ENCODE data around the gene ARHGAP10. TPM values are rescaled to one million over a fixed set of nuclear protein-coding genes. Genes with fewer than 3 reads are reported as not detected.
"Not testable (repeated sequence)": the region's sequence is repeated elsewhere in the genome, so short reads cannot be mapped to it uniquely, and the experiment has no call there.

ARHGAP10 gene
- total RNA-seq, 4 donors from 2014 or later: 153 to 404 (median 215) TPM

GRCh38 chr4:147994491-147995385 lies 262.9 kb downstream of the ARHGAP10 start:
- WGBS, 2 donors (ENCODE audit: low coverage in 1 of 2): 77 to 90% methylated on average over 10 of the region's 10 CpGs
- no peak for TF ChIP-seq CTCF (IDR thresholded peaks at IDR 0.05)
- no peak for TF ChIP-seq POLR2AphosphoS5 (IDR thresholded peaks at IDR 0.05)
- TF ChIP-seq POLR2A (IDR thresholded peaks at IDR 0.05): no peak
- no peak for TF ChIP-seq EP300 (IDR thresholded peaks at IDR 0.05)
- ATAC-seq: no peak
- Histone ChIP-seq H3K4me1 (peaks cover 4 to 76% (median 15%) of the 10 kb centered on the region in 3 donors), H3K9me3 (no peaks in the 10 kb centered on the region), H3K36me3 (peaks cover 0 to 20% of the 10 kb centered on the region in 2 donors), H3K27ac (no peak overlapping the region), H3K4me3 (no peak overlapping the region), H3K27me3 (no peaks in the 10 kb centered on the region)

GRCh38 chr4:147996859-147997258 lies 265.0 kb downstream of the ARHGAP10 start:
- Histone ChIP-seq H3K4me3 (no peak overlapping the region), H3K27me3 (no peaks in the 10 kb centered on the region), H3K27ac (peak overlapping the region in 1 of 4 donors; percentile 53), H3K4me1 (peaks cover 0 to 57% (median 8%) of the 10 kb centered on the region in 3 donors), H3K36me3 (peaks cover 0 to 18% of the 10 kb centered on the region in 2 donors), H3K9me3 (no peaks in the 10 kb centered on the region)
- WGBS, 2 donors (ENCODE audit: low coverage in 1 of 2): 20 to 34% methylated on average over 1 to 3 of the region's 3 CpGs
- peak; percentile 36 for ATAC-seq
- TF ChIP-seq POLR2AphosphoS5 (IDR thresholded peaks at IDR 0.05) (no peak), POLR2A (IDR thresholded peaks at IDR 0.05) (no peak), EP300 (IDR thresholded peaks at IDR 0.05) (no peak), CTCF (IDR thresholded peaks at IDR 0.05) (no peak)

GRCh38 chr4:148000038-148000437 lies 268.1 kb downstream of the ARHGAP10 start:
- not testable (repeated sequence) for H3K9me3 ChIP-seq, H3K4me3 ChIP-seq, H3K27ac ChIP-seq, ATAC-seq, H3K27me3 ChIP-seq
- Histone ChIP-seq H3K4me1 (peaks cover 0 to 40% (median under 1%) of the 10 kb centered on the region in 3 donors), H3K36me3 (peaks cover 0 to 15% of the 10 kb centered on the region in 2 donors)
- 100% methylated on average over 1 of the region's 1 CpG for WGBS, 2 donors (ENCODE audit: low coverage in 1 of 2)

- Histone ChIP-seq H3K4me1 (peaks cover 0 to 46% (median 3%) of the 10 kb centered on the region in 3 donors), H3K27ac (no peak overlapping the region), H3K9me3 (no peaks in the 10 kb centered on the region), H3K4me3 (no peak overlapping the region), H3K36me3 (peaks cover 0 to 9% of the 10 kb centered on the region in 2 donors), H3K27me3 (no peaks in the 10 kb centered on the region)
- 63 to 75% methylated on average over 4 of the region's 6 CpGs for WGBS, 2 donors (ENCODE audit: low coverage in 1 of 2)
- no peak for TF ChIP-seq EP300 (IDR thresholded peaks at IDR 0.05)
- TF ChIP-seq POLR2AphosphoS5 (IDR thresholded peaks at IDR 0.05): no peak
- TF ChIP-seq CTCF (IDR thresholded peaks at IDR 0.05): no peak
- TF ChIP-seq POLR2A (IDR thresholded peaks at IDR 0.05): no peak
- no peak for ATAC-seq
These were observed 272.5 kb downstream of the ARHGAP10 start for GRCh38 chr4:148004228-148004857.

GRCh38 chr4:148006001-148006400 lies 274.1 kb downstream of the ARHGAP10 start:
- Histone ChIP-seq H3K27me3 (no peaks in the 10 kb centered on the region), H3K4me1 (peaks cover 0 to 46% (median 3%) of the 10 kb centered on the region in 3 donors), H3K9me3 (no peaks in the 10 kb centered on the region), H3K27ac (no peak overlapping the region), H3K4me3 (no peak overlapping the region), H3K36me3 (no peaks in the 10 kb centered on the region)
- TF ChIP-seq POLR2A (IDR thresholded peaks at IDR 0.05) (no peak), CTCF (IDR thresholded peaks at IDR 0.05) (no peak), EP300 (IDR thresholded peaks at IDR 0.05) (no peak), POLR2AphosphoS5 (IDR thresholded peaks at IDR 0.05) (no peak)
- 60 to 80% methylated on average over 1 to 3 of the region's 11 CpGs for WGBS, 2 donors (ENCODE audit: low coverage in 1 of 2)
- no peak for ATAC-seq

All from gastroesophageal sphincter (tissue), 4 donors.